Hepatocyte (in vitro differentiated cells): ENCODE measurements around the gene PREX1. TPM values are rescaled to one million over a fixed set of nuclear protein-coding genes. Genes with fewer than 3 reads are reported as not detected.

Source experiments
- DNase-seq: peaks from one replicate; pipeline ENCODE4 v3.0.0-alpha.2; 2016; ENCODE audit warnings: low spot score
- H2AFZ ChIP-seq: fragments of 200-600 bp; sonication (generic); 2 replicates; pipeline ENCODE4 v1.6.0; 2016; ENCODE audit warnings: antibody characterized with exemption, mild to moderate bottlenecking
- H3K27ac ChIP-seq: fragments of 200-600 bp; sonication (generic); 2 replicates; pipeline ENCODE4 v1.5.1; 2016; ENCODE audit warnings: mild to moderate bottlenecking
- H3K27me3 ChIP-seq: fragments of 200-600 bp; sonication (generic); 2 replicates; pipeline ENCODE4 v1.6.1; 2016
- H3K36me3 ChIP-seq: fragments of 200-600 bp; sonication (generic); replicated peaks from 2 replicates; pipeline ENCODE4 v1.5.1; 2016; ENCODE audit warnings: low read depth; ENCODE audit not compliant: insufficient read depth
- H3K4me1 ChIP-seq: fragments of 200-600 bp; sonication (generic); 2 replicates; pipeline ENCODE4 v1.5.1; 2016; ENCODE audit warnings: mild to moderate bottlenecking, moderate library complexity; ENCODE audit not compliant: insufficient read depth
- H3K4me2 ChIP-seq: fragments of 200-600 bp; sonication (generic); 2 replicates; pipeline ENCODE4 v1.6.0; 2016
- H3K4me3 ChIP-seq: fragments of 200-600 bp; sonication (generic); 2 replicates; pipeline ENCODE4 v1.5.1; 2016; ENCODE audit warnings: mild to moderate bottlenecking
- H3K79me2 ChIP-seq: fragments of 200-600 bp; sonication (generic); 2 replicates; pipeline ENCODE4 v1.6.0; 2017; ENCODE audit warnings: mild to moderate bottlenecking
- H3K9me2 ChIP-seq: fragments of 200-600 bp; sonication (generic); replicated peaks from 2 replicates; pipeline ENCODE4 v1.6.0; 2017; ENCODE audit warnings: mild to moderate bottlenecking; ENCODE audit not compliant: insufficient read depth
- H3K9me3 ChIP-seq: fragments of 200-600 bp; sonication (generic); 2 replicates; pipeline ENCODE4 v1.5.1; 2016; ENCODE audit warnings: low read depth, mild to moderate bottlenecking
- H4K20me1 ChIP-seq: fragments of 200-600 bp; sonication (generic); 2 replicates; pipeline ENCODE4 v1.6.0; 2016; ENCODE audit warnings: mild to moderate bottlenecking; ENCODE audit not compliant: insufficient read depth, poor library complexity, severe bottlenecking
- CTCF ChIP-seq: fragments of 200-600 bp; sonication (generic); IDR thresholded peaks from 2 replicates; pipeline ENCODE4 v1.5.1; 2016; ENCODE audit warnings: antibody characterized with exemption, mild to moderate bottlenecking; ENCODE audit not compliant: poor library complexity
- EZH2 ChIP-seq: fragments of 200-600 bp; sonication (generic); IDR thresholded peaks from 2 replicates; pipeline ENCODE4 v1.6.1; 2016; ENCODE audit warnings: antibody characterized with exemption, mild to moderate bottlenecking, borderline replicate concordance
- EZH2phosphoT487 ChIP-seq: fragments of 200-600 bp; sonication (generic); IDR thresholded peaks from one replicate; pipeline ENCODE4 v1.6.1; 2018; ENCODE audit warnings: antibody characterized with exemption, mild to moderate bottlenecking, low read depth, moderate library complexity; ENCODE audit not compliant: unreplicated experiment, severe bottlenecking
- WGBS: methylation state at CpG from one replicate; pipeline ENCODE4 v1.1.6; 2016; ENCODE audit warnings: low lambda C conversion rate; ENCODE audit errors: missing lambda C conversion rate; 5-methylcytosine and 5-hydroxymethylcytosine counted together
- polyA plus RNA-seq: library from polyadenylated mRNA; unstranded; fragments of >200 nt; fragmentation: Nextera tagmentation; extraction: Ambion mirVana; gene quantifications from 2 replicates; pipeline ENCODE4 v1.2.1, GENCODE V29; 2016
- total RNA-seq: library from RNA; depleted of rRNA; stranded (reverse); fragments of >200 nt; gene quantifications from 2 replicates; pipeline ENCODE4 v1.2.3, GENCODE V29; 2014

Gene PREX1
- total and polyA plus RNA-seq, 2 experiments from 2014 or later: 1.8 to 2.9 TPM

GRCh38 chr20:48623906-48624265 is 203.9 kb downstream of the PREX1 start:
- Histone ChIP-seq H3K4me2 (no peak overlapping the region), H3K9me3 (no peaks in the 10 kb centered on the region), H3K27me3 (no peaks in the 10 kb centered on the region), H3K27ac (no peak overlapping the region), H3K4me3 (no peak overlapping the region), H3K36me3 (no peaks in the 10 kb centered on the region), H2AFZ (no peak overlapping the region), H3K9me2 (no peaks in the 10 kb centered on the region), H3K4me1 (peaks cover 8% of the 10 kb centered on the region), H3K79me2 (no peaks in the 10 kb centered on the region), H4K20me1 (no peaks in the 10 kb centered on the region)
- no peak for TF ChIP-seq CTCF
- TF ChIP-seq EZH2phosphoT487: no peak
- TF ChIP-seq EZH2: no peak
- 91% methylated on average over 14 of the region's 15 CpGs for WGBS
- DNase-seq: no peak

GRCh38 chr20:48623176-48623905 is 204.5 kb downstream of the PREX1 start:
- TF ChIP-seq CTCF (no peak), EZH2 (no peak), EZH2phosphoT487 (no peak)
- Histone ChIP-seq H3K4me1 (peaks cover 8% of the 10 kb centered on the region), H3K79me2 (no peaks in the 10 kb centered on the region), H3K4me2 (no peak overlapping the region), H4K20me1 (no peaks in the 10 kb centered on the region), H3K36me3 (no peaks in the 10 kb centered on the region), H3K27me3 (no peaks in the 10 kb centered on the region), H2AFZ (no peak overlapping the region), H3K27ac (no peak overlapping the region), H3K9me3 (no peaks in the 10 kb centered on the region), H3K4me3 (no peak overlapping the region), H3K9me2 (no peaks in the 10 kb centered on the region)
- no peak for DNase-seq
- 97% methylated on average over 14 of the region's 16 CpGs for WGBS

DNA sequence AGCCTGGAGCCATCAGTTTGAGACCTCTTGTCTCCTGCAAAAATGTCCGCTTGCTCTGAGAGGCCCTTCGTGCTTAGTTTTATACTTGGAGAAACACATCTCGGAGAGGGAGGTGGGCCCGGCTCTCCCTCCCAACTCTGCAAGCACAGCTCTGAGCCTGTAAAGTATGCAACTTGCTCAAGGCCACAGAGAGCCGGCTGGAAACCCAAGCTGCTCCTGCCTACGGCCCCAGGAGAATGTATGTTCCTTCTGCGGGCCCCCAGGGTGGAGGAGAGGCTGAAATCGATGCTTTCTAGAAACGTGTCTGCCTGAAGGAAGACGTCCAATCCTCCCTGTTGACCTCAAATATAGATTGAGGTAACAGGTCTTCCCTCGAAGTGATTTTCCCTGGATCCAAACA is 205.4 kb downstream of the PREX1 start:
- Histone ChIP-seq H3K27me3 (no peaks in the 10 kb centered on the region), H4K20me1 (no peaks in the 10 kb centered on the region), H2AFZ (no peak overlapping the region), H3K4me3 (no peak overlapping the region), H3K36me3 (no peaks in the 10 kb centered on the region), H3K9me3 (no peaks in the 10 kb centered on the region), H3K9me2 (no peaks in the 10 kb centered on the region), H3K4me2 (no peak overlapping the region), H3K4me1 (peaks cover 8% of the 10 kb centered on the region), H3K27ac (no peak overlapping the region), H3K79me2 (no peaks in the 10 kb centered on the region)
- no peak for DNase-seq
- no peak for TF ChIP-seq EZH2
- 67% methylated on average over 11 of the region's 11 CpGs for WGBS

- TF ChIP-seq EZH2 (no peak), EZH2phosphoT487 (no peak), CTCF (no peak)
- Histone ChIP-seq H3K4me2 (peak overlapping the region; percentile 83), H2AFZ (no peak overlapping the region), H3K4me1 (peaks cover 8% of the 10 kb centered on the region), H3K36me3 (no peaks in the 10 kb centered on the region), H3K79me2 (no peaks in the 10 kb centered on the region), H3K27me3 (no peaks in the 10 kb centered on the region), H3K4me3 (no peak overlapping the region), H4K20me1 (no peaks in the 10 kb centered on the region), H3K27ac (no peak overlapping the region), H3K9me2 (no peaks in the 10 kb centered on the region), H3K9me3 (no peaks in the 10 kb centered on the region)
- 77% methylated on average over 23 of the region's 23 CpGs for WGBS
- peak; percentile 42 for DNase-seq
Measured at GRCh38 chr20:48621376-48622078, 206.3 kb downstream of the PREX1 start.
